Endodermal cell (in vitro differentiated cells): ENCODE results near the gene XXYLT1. TPM values are rescaled to one million over a fixed set of nuclear protein-coding genes. Genes with fewer than 3 reads are reported as not detected.

Source experiments
- DNase-seq: peaks from one replicate; pipeline ENCODE4 v3.0.0-alpha.2; 2017
- H3K27ac ChIP-seq: 2 replicates; pipeline ENCODE4 v1.5.1; 2013; ENCODE audit warnings: mild to moderate bottlenecking, low read depth, low read length, moderate library complexity
- H3K27me3 ChIP-seq: 2 replicates; pipeline ENCODE4 v1.6.1; 2013; ENCODE audit warnings: mild to moderate bottlenecking, low read length, moderate library complexity; ENCODE audit not compliant: insufficient read depth, control insufficient read depth, poor library complexity, severe bottlenecking
- H3K36me3 ChIP-seq: 2 replicates; pipeline ENCODE4 v1.7.0; 2013; ENCODE audit warnings: mild to moderate bottlenecking, low read length, moderate library complexity; ENCODE audit not compliant: control insufficient read depth, insufficient read depth
- H3K4me1 ChIP-seq: one replicate; pipeline ENCODE4 v1.7.0; 2013; ENCODE audit warnings: low read length; ENCODE audit not compliant: control insufficient read depth, insufficient read depth
- H3K4me3 ChIP-seq: 2 replicates; pipeline ENCODE4 v1.5.1; 2013; ENCODE audit warnings: mild to moderate bottlenecking, low read length, moderate library complexity
- H3K9ac ChIP-seq: 2 replicates; pipeline ENCODE4 v1.6.1; 2013; ENCODE audit warnings: mild to moderate bottlenecking, low read length, moderate library complexity; ENCODE audit not compliant: poor library complexity, severe bottlenecking; ENCODE audit errors: extremely low read depth
- H3K9me3 ChIP-seq: 2 replicates; pipeline ENCODE4 v1.6.1; 2013; ENCODE audit warnings: mild to moderate bottlenecking, low read length, moderate library complexity; ENCODE audit not compliant: control insufficient read depth
- H3K27ac Mint-ChIP-seq: 2 replicates; pipeline ENCODE4 v1.8.0; 2020; ENCODE audit warnings: mixed read lengths
- H3K27me3 Mint-ChIP-seq: 2 replicates; pipeline ENCODE4 v1.8.0; 2021; ENCODE audit warnings: mild to moderate bottlenecking, mixed read lengths; ENCODE audit not compliant: insufficient read depth
- H3K36me3 Mint-ChIP-seq: 2 replicates; pipeline ENCODE4 v1.8.0; 2020; ENCODE audit warnings: low read depth, mixed read lengths
- H3K4me1 Mint-ChIP-seq: 2 replicates; pipeline ENCODE4 v1.8.0; 2020; ENCODE audit warnings: mixed read lengths
- H3K4me3 Mint-ChIP-seq: 2 replicates; pipeline ENCODE4 v1.8.0; 2020; ENCODE audit warnings: mild to moderate bottlenecking, moderate library complexity, mixed read lengths
- H3K9me3 Mint-ChIP-seq: 2 replicates; pipeline ENCODE4 v1.8.0; 2020; ENCODE audit warnings: mild to moderate bottlenecking, mixed read lengths
- CTCF ChIP-seq: fragments of 200-600 bp; sonication (generic); conservative IDR thresholded peaks from 2 replicates; pipeline ENCODE4 v1.5.0; 2021; ENCODE audit warnings: antibody characterized with exemption, mild to moderate bottlenecking
- whole genome bisulfite sequencing, 2 experiments: methylation state at CpG; one replicate each; pipeline versions ENCODE4 v1.1.5 to v1.1.7; 2013; ENCODE audit warnings: missing lambda C conversion rate in 2 of 2, mixed read lengths in 1 of 2; ENCODE audit not compliant: insufficient coverage in 1 of 2, insufficient read length in 1 of 2; 5-methylcytosine and 5-hydroxymethylcytosine counted together
- total RNA-seq, 2 donors: library from RNA; stranded (reverse); fragmentation: NEBNext Ultra II Directional in 1 of 2; extraction: Animal tissue kit (Norgen Biotek cat#: 25700) in 1 of 2; gene quantifications; 2 replicates in 1 of 2; 3 replicates in 1 of 2; pipeline ENCODE4 v1.2.1, GENCODE V29; 2021

XXYLT1 gene
- total RNA-seq, 2 donors from 2014 or later = 35.5 to 38.3 TPM

- no peak for TF ChIP-seq CTCF
- no peak for DNase-seq
- H3K9me3 ChIP-seq = no peaks in the 10 kb centered on the region
- peaks cover 14% of the 10 kb centered on the region for H3K27me3 Mint-ChIP-seq
- peaks cover 35% of the 10 kb centered on the region for H3K4me1 Mint-ChIP-seq
- H3K36me3 Mint-ChIP-seq = no peaks in the 10 kb centered on the region
- H3K27ac ChIP-seq = no peak overlapping the region
- H3K9me3 Mint-ChIP-seq = peaks cover 7% of the 10 kb centered on the region
- no peaks in the 10 kb centered on the region for H3K36me3 ChIP-seq
- H3K9ac ChIP-seq = no peak overlapping the region
- H3K4me3 Mint-ChIP-seq = no peak overlapping the region
- peaks cover 9% of the 10 kb centered on the region for H3K4me1 ChIP-seq
- H3K4me3 ChIP-seq = no peak overlapping the region
- no peaks in the 10 kb centered on the region for H3K27me3 ChIP-seq
- H3K27ac Mint-ChIP-seq = no peak overlapping the region
- 75 to 85% methylated on average over 4 to 5 of the region's 5 CpGs for WGBS, 2 experiments
Observed at GRCh38 chr3:195036974-195037373, 234.0 kb downstream of the XXYLT1 start.

- peaks cover 7% of the 10 kb centered on the region for H3K9me3 Mint-ChIP-seq
- H3K36me3 Mint-ChIP-seq = no peaks in the 10 kb centered on the region
- no peak for TF ChIP-seq CTCF
- Histone ChIP-seq H3K27ac (no peak overlapping the region), H3K9ac (no peak overlapping the region), H3K4me3 (no peak overlapping the region), H3K36me3 (no peaks in the 10 kb centered on the region), H3K27me3 (no peaks in the 10 kb centered on the region), H3K9me3 (no peaks in the 10 kb centered on the region), H3K4me1 (peaks cover 9% of the 10 kb centered on the region)
- H3K4me3 Mint-ChIP-seq = no peak overlapping the region
- DNase-seq = no peak
- WGBS, 2 experiments = 72 to 85% methylated on average over 4 to 6 of the region's 6 CpGs
- peaks cover 14% of the 10 kb centered on the region for H3K27me3 Mint-ChIP-seq
- no peak overlapping the region for H3K27ac Mint-ChIP-seq
- peaks cover 37% of the 10 kb centered on the region for H3K4me1 Mint-ChIP-seq
Observed at GRCh38 chr3:195036574-195036973, 234.4 kb downstream of the XXYLT1 start.

- Histone ChIP-seq H3K4me3 (no peak overlapping the region), H3K9ac (no peak overlapping the region), H3K27me3 (no peaks in the 10 kb centered on the region), H3K9me3 (no peaks in the 10 kb centered on the region), H3K36me3 (no peaks in the 10 kb centered on the region), H3K27ac (no peak overlapping the region), H3K4me1 (peaks cover 12% of the 10 kb centered on the region)
- Mint-ChIP-seq H3K36me3 (no peaks in the 10 kb centered on the region), H3K9me3 (peaks cover 7% of the 10 kb centered on the region), H3K27me3 (peaks cover 14% of the 10 kb centered on the region), H3K4me1 (peaks cover 39% of the 10 kb centered on the region), H3K27ac (no peak overlapping the region), H3K4me3 (no peak overlapping the region)
- DNase-seq = no peak
- TF ChIP-seq CTCF = no peak
- 83 to 84% methylated on average over 14 to 17 of the region's 17 CpGs for WGBS, 2 experiments
Observed at GRCh38 chr3:195036203-195036505, 234.8 kb downstream of the XXYLT1 start.
